PC-3 (cell line): ENCODE data around the gene AFAP1L2.

Experiments
- CTCF ChIP-seq: fragments of 300-600 bp; sonication (generic); conservative IDR thresholded peaks from 2 replicates; pipeline ENCODE4 v1.5.1; 2017; ENCODE audit warnings: antibody characterized with exemption, low read depth, mild to moderate bottlenecking, low read length
- EZH2 ChIP-seq: fragments of 300-600 bp; sonication (generic); IDR thresholded peaks from one replicate; pipeline ENCODE4 v1.6.1; 2017; ENCODE audit warnings: antibody characterized with exemption, mild to moderate bottlenecking, low read length; ENCODE audit not compliant: unreplicated experiment
- EZH2phosphoT487 ChIP-seq: fragments of 300-600 bp; sonication (generic); IDR thresholded peaks from 2 replicates; pipeline ENCODE4 v1.6.1; 2018; ENCODE audit warnings: mild to moderate bottlenecking, antibody characterized with exemption, low read length, borderline replicate concordance

GRCh38 chr10:114305521-114305925 lies 98.8 kb downstream of the AFAP1L2 start:
- no peak for TF ChIP-seq CTCF
- TF ChIP-seq EZH2, result no peak
- TF ChIP-seq EZH2phosphoT487, result no peak
